GM19193 (cell line): ENCODE results near the gene TNS3.

Experiments
- POLR2A ChIP-seq: IDR thresholded peaks from 4 replicates; pipeline ENCODE4 v1.6.1; 2011; ENCODE audit not compliant: insufficient read depth, insufficient read length; ENCODE audit errors: extremely low read depth

Gene TNS3

GRCh38 chr7:47370461-47371042, 211.4 kb downstream of the TNS3 start:
- TF ChIP-seq POLR2A, result no peak

GRCh38 chr7:47369736-47370135, 212.2 kb downstream of the TNS3 start:
- no peak for TF ChIP-seq POLR2A

DNA sequence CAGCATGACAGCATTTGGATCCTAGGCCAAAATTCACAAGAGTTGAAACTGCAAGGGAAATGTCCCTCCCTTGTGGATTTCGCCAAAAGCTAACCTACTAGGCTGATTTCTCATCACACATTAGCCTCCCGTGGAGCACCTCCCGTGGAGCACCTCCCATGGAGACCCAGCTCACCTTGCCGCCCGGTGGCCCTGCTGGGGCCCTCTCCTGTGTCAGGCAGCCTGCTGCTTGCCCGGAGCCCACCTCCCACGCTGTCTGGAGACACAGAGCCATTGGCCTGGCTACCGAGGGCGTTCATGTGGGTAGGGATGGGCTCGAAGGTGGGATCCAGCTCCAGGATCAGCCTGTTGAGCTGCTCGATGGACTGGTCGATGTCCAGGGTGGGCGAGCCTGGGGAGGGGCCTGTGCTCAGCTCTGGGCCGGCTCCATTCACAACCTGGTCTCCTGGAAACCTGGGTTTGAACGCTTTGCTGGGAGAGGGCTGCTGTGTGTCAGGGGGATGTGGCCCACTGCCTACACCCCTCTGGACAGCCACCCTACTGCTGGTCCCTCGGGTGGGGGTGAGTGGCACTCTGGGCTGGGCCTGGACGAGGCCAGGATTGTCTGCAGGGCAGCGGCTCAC, 213.6 kb downstream of the TNS3 start:
- no peak for TF ChIP-seq POLR2A

GRCh38 chr7:47367369-47367768, 214.5 kb downstream of the TNS3 start:
- no peak for TF ChIP-seq POLR2A

- no peak for TF ChIP-seq POLR2A
These were observed 215.0 kb downstream of the TNS3 start for GRCh38 chr7:47366960-47367359.

- TF ChIP-seq POLR2A, result no peak
These were observed 215.7 kb downstream of the TNS3 start for GRCh38 chr7:47366211-47366610.

DNA sequence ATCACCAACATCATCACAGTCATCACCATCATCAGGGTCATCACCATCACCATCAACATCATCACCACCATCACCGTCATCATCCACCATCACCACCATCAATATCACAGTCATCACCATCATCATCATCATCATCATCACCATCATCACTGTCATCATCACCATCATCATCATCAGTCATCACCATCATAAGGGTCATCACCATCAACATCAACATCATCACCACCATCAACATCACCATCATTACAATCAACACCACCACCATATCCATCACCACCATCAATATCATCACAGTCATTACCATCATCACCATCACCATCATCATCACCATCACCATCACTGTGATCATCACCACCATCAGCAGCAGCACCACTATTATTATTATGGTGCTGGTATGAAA, 218.9 kb downstream of the TNS3 start:
- no peak for TF ChIP-seq POLR2A

DNA sequence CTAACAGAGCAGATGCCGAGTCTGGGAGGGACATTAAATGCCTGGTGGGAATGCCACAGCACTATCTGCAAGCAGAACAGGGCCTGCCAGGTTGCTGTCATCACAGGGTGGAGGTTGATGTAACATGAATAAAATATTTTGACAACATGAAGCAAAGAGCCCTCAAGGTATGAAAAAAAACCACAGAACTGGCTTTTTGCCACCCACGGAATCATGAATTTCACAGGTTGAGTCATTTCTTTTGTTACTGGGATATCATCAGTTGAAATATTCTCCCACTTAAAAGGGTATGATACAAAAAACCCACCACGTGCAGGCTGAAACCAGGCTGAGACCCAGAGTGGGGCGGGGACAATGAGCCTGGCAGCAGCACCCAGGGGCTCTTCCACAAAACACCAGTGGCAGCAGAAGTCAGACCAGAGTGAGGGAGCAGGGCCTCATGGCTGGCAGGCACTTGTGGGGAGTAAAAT, 220.1 kb downstream of the TNS3 start:
- TF ChIP-seq POLR2A, result no peak

GRCh38 chr7:47361236-47361635, 220.7 kb downstream of the TNS3 start:
- TF ChIP-seq POLR2A, result no peak

- TF ChIP-seq POLR2A, result no peak
These were observed 221.5 kb downstream of the TNS3 start for GRCh38 chr7:47360301-47360900.

DNA sequence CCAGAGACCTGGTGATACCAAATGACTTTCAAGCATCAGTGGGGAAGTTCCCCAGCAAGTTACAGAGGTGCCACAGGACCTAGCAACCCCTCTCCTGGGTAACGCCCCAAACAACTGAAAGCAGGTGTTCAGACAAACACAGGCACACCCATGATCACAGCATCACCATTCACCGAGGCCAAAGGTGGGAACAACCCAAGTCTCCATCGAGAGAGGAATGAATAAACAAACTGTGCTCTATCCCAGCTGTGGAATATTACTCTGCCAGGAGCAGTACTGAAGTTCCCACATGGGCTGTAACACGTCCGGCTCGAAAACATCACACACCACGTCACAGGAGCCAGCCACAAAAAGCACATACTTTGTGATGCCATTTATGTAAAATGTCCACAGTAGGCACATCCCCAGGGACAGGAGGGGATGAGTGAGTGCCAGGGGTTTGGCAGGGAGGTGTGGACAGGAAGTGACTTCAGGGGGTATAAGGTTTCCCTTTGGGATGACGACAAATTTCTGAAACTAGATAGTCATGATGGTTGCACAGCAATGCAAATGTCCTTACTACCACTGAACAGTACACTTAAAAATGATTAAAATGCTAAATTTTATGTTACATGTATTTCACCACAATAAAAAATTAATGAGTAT, 222.8 kb downstream of the TNS3 start:
- no peak for TF ChIP-seq POLR2A

GRCh38 chr7:47358357-47358756, 223.6 kb downstream of the TNS3 start:
- TF ChIP-seq POLR2A, result no peak

- no peak for TF ChIP-seq POLR2A
These were observed 224.0 kb downstream of the TNS3 start for GRCh38 chr7:47357863-47358262.

DNA sequence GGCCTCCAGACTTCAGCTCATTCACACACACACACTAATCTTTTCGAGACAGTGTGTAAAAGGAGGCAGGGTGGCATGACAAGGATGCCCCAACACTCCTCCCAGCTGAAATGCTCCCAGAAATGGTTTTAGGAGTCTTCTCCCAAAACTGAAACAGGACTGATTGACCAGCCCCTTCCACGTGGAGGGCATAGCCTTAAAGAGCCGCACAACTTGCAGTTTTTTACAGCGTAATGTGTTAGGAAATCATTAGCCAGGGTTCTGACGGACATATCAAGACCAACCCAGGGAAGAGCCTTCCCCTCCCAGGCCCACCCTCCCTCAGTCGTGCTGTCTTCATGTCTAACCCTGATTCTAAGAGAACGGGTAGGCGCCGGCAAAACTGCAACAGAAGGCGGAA, 224.6 kb downstream of the TNS3 start:
- TF ChIP-seq POLR2A, result no peak

DNA sequence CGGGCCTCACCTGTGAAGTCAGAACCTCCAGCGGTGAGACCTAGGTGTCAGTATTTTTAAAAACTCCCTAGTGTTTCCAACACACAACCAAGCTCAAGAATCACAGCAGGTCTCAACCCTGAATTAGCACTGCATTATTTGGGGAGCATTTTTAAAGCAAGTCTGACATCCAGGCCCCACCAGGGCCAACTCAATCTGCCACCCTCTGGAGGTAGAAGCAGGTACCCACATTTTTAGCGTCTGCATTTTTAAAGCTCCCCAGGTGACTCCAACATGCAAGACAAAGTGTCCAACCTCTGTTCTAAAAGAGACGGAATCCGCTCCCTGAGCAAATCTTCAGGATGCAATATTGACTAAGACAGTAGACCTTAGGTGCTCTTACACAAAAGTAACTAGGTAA, 225.7 kb downstream of the TNS3 start:
- no peak for TF ChIP-seq POLR2A

- no peak for TF ChIP-seq POLR2A
These were observed 226.2 kb downstream of the TNS3 start for GRCh38 chr7:47355684-47356083.
